ENCODE results near the gene CPED1.

DNA sequence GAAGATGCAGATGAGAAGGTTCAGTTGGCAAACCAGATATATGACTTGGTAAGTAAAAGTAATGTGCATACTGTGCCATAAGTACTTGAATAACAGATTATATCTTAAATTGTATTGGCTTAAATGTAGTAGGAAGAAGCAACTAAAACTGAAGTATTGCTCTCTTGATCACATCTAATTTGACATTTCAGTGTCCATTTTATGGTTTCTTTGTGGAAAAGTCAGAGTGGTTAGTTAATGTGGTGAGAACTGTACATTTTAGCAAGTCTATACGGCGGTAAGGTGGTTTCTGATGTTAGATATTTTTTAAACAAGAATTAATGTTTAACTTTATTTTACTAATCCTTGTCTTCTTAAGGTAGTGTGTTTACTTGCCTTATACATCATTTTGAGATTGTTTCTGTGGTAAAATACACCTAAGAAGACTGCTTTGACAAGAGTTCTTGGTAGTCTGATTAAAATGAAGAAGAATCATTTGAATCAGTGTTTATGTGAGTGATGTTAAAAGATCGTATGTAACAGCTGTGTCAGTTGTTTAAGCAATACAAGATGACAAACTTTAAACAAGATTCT is 32.8 kb upstream of the CPED1 start:
- TF ChIP-seq, protein P1, sequence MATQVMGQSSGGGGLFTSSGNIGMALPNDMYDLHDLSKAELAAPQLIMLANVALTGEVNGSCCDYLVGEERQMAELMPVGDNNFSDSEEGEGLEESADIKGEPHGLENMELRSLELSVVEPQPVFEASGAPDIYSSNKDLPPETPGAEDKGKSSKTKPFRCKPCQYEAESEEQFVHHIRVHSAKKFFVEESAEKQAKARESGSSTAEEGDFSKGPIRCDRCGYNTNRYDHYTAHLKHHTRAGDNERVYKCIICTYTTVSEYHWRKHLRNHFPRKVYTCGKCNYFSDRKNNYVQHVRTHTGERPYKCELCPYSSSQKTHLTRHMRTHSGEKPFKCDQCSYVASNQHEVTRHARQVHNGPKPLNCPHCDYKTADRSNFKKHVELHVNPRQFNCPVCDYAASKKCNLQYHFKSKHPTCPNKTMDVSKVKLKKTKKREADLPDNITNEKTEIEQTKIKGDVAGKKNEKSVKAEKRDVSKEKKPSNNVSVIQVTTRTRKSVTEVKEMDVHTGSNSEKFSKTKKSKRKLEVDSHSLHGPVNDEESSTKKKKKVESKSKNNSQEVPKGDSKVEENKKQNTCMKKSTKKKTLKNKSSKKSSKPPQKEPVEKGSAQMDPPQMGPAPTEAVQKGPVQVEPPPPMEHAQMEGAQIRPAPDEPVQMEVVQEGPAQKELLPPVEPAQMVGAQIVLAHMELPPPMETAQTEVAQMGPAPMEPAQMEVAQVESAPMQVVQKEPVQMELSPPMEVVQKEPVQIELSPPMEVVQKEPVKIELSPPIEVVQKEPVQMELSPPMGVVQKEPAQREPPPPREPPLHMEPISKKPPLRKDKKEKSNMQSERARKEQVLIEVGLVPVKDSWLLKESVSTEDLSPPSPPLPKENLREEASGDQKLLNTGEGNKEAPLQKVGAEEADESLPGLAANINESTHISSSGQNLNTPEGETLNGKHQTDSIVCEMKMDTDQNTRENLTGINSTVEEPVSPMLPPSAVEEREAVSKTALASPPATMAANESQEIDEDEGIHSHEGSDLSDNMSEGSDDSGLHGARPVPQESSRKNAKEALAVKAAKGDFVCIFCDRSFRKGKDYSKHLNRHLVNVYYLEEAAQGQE (IDR thresholded peaks at IDR 0.05; ENCODE audit: insufficient read depth in 1 of 2, low read depth in 2 of 2, low read length in 2 of 2) = no peak
- TF ChIP-seq POLR2AphosphoS5 (IDR thresholded peaks at IDR 0.05; ENCODE audit: low read depth, low read length) (no peak), TAF1 (IDR thresholded peaks at IDR 0.05; ENCODE audit: borderline replicate concordance, insufficient read depth, low read length) (no peak), FOXP2 (optimal IDR thresholded peaks at IDR 0.05; ENCODE audit: borderline replicate concordance, extremely low read depth, extremely low read length, insufficient read depth) (no peak), SIN3A (IDR thresholded peaks at IDR 0.05; ENCODE audit: borderline replicate concordance, insufficient read depth, low read length) (no peak)
